Activated CD4-positive, alpha-beta T cell treated with anti-CD3 and anti-CD28 coated beads, Interleukin-2, amount 50 U/mL, for 16 hours (primary cell): ENCODE measurements around the gene RPS10.
"Not testable (repeated sequence)": the region's sequence is repeated elsewhere in the genome, so short reads cannot be mapped to it uniquely, and the experiment has no call there.

Experiments used
- DNase-seq: peaks from one replicate; pipeline ENCODE4 v3.0.0-alpha.2; 2020

Gene RPS10

DNA sequence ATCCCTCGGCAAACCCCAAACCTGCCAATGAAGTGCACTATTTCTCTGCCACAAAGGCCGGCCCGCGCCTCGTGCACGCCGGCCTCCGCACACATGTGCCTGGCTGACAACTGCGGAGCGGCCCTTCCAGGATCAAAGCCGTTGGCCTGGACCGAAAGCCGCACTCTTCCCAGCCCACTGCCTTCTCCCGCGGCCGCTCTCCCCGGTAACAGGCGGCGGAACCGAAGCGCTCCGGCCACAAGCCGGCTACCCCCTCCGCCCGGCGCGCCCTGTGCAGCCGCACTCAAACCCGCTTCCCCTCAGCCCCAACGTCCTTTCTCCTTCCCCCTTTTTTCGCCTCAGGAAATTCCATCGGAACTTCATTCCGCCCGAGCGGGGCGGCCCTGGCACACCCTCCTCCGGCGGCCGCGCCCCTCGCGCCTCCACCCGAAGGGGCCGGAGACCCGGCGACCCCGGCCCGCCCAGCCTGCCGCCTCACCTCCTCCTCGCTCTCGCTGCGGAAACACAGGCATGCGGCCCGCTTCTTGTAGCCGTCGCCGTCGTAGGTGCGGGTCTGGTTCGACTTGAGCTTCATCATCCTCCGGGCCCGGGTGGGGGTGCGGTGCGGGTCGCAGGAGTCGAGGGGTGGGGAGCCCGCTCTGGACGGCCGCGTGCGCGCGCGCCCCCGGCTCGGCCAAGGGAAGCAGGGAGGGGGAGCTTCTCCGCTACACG, 33.9 kb downstream of the RPS10 start:
- DNase-seq = peak; percentile 69

DNA sequence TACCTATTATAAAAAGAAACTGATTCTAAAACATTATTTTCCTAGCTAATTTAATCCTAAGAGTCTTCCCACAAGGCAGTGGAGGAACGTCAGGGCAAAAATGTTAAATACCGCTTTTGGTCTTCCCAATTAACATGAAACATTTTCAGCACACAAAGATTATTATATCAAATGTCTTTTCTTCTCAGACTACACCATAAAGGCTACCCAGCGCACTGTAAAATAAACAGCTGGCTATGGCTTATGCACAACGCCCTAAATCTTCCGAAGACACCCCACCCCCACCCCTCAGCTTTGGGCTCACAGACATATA, 34.4 kb downstream of the RPS10 start:
- DNase-seq = no peak

DNA sequence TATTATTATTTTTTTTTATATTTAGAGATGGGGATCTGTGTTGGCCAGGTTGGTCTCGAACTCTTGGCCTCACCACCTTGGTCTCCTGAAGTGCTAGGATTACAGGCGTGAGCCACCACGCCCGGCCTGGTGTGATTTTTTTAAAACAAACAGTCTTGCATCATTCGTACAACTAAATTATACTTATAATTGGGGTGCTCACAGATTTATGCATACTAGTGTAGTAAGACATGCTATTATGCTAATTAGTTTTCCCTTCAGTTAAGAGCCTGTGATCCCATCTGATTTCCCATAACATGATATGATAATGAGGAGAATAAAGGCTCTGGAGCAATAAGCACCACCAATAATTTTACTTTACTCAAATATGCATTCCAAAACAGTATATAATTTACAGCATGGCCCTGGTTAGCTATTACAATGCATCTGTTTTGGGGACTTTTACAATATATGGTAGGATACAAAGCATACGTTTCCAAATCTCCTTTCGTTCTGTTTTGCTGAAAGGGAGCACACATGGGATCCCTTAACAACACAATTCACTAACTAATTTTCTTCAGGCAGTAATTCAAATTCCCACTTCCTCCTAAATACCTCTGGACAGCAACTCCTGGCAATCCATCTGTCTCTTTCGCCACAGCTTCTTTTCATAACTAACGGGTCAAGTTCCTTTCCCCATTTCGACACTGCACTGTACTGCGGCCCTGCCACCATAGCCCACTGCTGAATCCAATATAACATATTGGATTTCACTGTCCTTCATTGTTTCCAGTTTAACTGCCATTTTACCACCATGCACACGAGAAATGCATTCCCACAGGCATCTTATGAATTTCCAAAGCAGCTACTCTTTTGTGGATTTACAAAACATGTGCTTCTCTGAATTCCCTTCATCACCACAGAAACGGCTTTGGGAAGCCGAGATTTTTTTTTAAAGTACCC, 35.1 kb downstream of the RPS10 start:
- DNase-seq = no peak

DNA sequence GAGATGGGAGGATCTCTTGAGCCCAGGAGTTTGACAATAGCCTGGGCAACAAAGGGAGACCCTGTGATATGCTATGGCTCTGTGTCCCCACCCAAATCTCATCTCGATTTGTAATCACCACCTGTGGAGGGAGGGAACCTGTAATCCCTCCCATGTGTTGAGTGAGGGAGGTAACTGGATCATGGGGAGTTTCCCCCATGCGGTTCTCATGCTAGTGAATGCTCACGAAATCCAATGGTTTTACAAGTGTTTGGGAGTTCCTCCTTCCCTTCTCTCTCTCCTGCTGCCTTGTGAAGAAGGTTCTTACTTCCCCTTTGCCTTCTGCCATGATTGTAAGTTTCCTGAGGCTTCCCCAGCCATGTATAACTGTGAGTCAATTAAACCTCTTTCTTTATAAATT, 36.8 kb downstream of the RPS10 start:
- DNase-seq = no peak

DNA sequence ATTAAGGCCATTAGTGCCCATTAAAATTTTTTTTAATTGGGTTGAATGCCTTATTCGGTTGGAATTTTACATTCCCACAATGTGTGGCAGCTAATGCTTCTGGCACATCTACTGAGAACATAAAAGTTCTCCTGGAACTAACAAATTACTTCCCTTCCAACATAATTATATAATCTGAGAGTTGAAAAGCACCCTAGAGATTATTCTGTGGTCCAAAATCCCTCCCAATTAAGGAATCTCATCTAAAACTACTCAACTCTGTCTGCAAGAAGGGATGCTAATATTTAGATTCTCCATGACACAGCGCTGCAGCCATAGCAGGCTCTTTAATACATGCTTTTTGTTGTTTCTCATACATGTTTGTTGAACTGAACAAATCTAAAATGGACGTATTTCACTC, 37.4 kb downstream of the RPS10 start:
- no peak for DNase-seq

DNA sequence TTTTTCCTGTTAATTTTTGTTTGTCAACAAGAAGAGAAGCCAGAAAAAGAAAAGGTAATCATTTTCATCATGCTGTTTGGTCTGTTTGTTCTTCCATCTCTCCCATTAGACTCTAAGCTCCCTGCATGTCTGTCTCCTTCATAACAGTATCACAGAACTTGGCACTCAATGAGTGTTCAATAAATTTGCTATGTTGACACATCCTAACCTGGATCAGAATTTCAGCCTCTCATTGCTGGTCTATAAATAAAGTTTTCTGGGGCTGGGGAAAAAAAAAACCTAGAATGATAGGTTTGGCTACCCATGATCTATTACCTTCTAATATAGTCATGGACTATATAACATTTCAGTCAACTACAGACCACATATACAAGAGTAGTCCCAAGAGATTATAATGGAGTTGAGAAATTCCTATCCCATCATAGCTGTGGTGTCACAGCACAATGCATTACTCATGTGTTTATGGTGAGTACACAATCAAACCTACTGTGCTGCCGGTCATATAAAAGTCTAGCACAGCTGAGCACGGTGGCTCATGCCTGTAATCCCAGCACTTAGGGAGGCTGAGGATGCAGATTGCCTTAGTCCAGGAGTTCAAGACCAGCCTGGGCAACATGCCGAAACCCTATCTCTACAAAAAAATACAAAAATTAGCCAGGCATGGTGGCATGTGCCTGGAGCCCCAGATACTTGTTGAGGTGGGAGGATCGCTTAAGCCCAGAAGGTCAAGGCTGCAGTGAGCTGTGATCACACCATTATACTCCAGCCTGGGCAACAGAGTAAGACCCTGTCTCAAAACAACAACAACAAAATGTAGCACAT, 39.3 kb downstream of the RPS10 start:
- DNase-seq = no peak

DNA sequence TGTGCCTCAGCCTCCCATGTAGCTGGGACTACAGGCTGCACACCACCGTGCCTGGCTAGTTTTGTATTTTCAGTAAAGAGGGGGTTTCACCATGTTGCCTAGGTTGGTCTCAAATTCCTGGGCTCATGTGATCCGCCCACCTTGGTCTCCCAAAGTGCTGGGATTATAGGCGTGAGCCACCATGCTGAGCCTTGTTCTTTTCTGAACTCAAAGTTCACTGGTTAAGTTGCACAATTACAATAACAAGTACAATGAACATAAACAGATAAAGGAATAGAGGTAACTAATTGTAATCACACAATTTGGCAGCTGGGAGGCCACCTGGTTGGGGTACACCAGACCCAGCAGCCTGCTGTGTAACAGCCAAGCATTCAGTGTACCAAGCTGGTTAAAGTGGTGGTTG, 40.1 kb downstream of the RPS10 start:
- DNase-seq = no peak

DNA sequence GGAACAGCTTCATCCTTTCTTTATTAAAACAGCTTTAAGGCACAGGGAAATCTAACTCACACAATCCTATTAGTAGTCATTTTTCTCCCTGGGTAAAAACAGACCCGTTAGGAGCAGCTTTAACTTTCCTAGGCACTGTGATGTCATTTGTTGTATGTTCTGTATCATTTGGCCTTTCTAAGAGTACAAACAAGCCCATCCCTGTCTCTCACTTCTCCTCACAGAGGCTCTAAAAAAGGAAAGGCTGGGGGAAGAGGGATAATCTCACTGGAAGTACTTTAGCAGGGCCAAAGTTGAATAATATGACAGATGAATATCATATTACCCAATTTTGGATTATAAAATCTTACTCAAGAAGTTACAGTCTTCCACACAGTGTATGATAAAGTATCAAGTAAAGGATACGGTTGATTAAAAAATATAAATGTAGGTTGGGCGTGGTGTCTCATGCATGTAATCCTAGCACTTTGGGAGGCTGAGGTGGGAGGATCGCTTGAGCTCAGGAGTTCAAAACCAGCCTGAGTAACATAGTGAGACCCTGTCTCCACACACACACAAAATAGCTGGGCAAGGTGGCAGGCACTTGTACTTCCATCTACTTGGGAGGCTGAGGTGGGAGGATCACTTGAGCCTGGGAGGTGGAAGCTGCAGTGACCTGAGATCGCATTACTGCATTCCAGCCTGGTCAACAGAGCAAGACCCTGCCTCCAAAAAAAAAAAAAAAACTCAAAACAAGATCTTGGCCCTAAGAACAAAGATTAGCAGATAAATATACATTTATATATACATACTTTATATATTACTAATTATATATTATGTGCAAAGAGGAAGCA, 41.3 kb downstream of the RPS10 start:
- DNase-seq = no peak

DNA sequence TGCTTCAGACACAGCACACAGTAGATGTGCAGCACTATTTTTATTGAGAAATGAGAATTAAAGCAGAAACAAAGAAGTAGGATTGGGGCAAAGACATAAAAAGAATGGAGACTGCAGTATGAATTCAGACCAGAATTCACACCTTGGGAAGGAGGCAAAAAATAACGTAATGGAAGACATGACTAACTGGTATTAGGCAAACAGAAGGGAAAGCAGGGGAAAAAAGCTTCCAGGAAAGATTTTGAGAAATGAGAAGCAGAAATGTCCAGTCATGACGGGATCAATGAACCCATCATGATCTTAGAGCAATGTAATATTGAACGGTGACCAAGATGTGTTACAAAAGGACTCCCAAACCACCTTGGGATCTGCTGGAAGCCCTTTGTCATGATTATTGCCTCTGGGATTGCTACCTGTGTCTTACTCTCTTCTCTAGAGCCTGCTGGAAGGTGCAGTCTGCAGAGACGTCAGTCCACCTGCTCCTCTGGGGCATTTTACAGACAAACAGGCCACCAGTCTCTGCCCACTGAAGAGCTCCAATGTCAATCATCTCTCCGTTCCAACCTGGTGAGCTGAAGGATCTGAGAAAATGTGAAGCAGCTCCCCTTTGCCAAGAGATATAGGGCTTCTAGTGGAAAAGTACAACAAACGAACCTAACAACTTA, 42.1 kb downstream of the RPS10 start:
- no peak for DNase-seq

DNA sequence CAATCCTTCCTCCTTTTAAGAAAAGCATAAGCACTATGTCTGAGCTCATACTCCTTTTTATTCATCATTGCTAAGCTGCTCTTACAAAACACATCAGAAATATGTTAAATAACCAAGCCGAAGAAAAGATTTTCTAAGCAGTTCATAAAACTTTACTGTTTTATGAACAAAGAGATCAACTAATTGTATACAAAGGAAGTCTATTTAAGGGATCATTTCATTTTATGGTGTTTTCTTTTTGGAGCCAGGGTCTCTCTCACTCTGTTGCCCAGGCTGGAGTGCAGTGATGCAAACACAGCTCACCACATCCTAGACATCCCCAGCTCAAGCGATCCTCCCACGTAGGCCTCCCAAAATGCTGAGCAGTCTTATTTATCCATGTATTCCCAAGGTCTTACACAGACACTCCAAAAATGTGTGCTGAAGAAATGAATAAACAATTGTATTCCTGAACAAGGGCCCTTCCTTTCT, 42.7 kb downstream of the RPS10 start:
- DNase-seq = no peak

DNA sequence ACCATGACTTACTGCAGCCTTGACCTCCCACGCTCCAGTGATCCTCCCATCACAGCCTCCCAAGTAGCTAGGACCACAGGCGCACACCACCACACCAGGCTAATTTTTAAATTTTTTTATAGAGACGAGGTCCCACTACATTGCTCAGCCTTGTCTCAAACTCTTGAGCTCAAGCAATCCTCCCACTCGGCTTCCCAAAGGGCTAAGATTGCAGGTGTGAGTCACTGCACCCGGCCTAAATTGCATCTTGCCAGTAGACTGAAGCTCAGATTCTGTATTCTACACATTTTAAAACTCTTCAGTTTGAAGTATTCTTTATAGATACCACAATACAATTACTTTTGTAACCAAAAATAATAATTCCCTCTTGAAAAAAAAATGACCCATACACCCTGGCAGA, 44.8 kb downstream of the RPS10 start:
- no peak for DNase-seq

DNA sequence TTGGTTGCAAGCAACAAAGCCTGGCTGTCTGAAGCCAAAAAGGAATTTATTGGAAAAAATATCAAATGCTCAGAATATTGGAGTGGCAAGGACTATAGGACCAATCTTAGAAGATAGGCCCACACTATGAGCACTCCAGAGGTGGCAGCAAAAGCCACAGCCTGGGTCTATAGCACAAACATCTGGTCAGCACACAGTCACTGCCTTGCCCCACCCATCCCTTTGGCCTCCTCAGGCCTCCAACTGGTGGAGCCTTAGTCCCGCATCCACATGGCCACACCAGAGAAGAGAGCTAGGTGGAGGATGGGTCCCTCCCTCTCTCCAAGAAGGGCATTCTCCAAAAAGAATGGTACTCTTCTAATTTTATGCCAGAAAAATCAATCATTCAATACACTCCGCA, 47.4 kb downstream of the RPS10 start:
- DNase-seq = no peak

DNA sequence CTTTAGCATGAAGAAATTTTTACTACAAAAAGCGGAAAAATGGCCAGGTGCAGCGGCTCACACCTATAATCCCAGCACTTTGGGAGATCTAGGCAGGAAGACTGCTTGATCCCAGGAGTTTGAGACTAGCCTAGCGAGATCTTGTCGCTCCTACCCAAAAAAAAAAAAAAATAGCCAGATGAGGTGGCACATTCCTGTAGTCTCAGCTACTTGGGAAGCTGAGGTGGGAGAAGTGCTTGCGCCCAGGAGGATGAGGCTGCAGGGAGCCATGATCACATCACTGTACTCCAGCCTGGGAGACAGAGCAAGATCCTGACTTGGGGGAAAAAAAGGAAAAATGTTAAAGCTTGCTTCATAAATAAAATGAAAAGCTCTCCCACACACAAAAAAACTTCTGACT, 47.9 kb downstream of the RPS10 start:
- no peak for DNase-seq

DNA sequence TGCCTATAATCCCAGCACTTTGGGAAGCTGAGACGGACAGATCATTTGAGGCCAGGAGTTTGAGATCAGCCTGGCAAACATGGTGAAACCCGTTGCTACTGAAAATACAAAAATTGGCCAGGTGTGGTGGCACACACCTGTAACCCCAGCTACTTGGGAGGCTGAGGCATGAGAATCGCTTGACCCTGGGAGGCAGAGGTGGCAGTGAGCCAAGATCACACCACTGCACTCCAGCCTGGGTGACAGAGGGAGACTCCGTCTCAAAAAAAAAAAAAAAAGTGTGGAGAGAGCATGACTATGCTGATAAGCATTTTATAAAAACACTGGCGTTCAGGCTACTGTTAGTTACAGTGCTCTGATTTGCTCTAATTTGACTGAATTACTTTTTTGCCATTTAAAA, 48.3 kb downstream of the RPS10 start:
- not testable (repeated sequence) for DNase-seq

DNA sequence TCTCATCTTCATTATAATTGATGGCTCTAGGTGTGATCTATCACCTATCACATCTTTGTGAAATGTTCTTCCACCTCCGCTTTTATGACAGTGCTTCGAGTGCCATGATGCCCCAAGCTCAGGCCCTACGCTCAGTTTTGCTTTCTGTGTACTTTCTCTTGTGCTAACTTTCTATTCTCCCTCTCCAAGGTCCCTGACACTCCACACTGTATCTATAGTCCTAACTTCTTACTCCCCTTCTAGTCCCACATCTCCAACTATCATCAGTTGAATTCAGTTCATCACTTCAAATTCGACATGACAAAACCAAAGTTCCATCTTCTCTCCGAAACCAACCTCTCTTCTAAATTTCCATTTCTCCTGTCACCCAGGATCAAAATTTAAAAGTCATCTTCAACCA, 50.0 kb downstream of the RPS10 start:
- DNase-seq = no peak

DNA sequence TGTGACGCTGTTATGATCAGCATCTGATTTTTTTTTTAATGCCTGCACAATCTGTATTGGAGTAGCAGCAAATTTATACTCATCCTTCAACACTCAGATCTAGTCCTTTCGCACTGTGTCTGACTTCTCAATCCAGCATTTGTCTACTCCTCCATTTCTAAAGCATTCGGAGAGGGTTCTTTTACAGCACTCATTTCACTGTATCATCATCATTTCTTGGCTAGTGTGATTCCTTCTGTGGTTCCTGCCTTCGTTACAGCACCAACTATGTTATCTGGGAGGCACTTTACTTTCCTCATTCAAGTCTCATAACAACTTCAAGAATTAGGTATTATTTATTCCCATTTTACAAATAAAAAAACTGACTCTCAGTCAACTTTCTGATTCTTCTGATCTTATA, 51.4 kb downstream of the RPS10 start:
- DNase-seq = no peak

DNA sequence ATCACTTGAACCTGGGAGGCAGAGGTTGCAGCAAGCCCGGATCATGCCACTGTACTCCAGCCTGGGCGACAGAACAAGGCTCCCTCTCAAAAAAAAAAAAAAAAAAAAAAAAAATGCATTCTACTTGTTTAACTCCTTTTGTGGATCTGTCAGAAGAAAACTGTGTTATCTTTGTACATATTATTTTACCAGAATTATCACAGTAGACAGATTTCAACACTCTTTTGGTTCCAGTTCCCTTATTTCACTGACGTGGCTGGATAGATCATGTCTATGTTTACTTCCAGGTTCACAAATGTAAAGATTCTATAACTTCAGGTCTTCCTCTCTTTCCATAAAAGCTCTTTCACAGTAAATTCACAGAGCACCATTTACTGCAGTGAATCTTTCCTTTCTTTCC, 51.8 kb downstream of the RPS10 start:
- no peak for DNase-seq

DNA sequence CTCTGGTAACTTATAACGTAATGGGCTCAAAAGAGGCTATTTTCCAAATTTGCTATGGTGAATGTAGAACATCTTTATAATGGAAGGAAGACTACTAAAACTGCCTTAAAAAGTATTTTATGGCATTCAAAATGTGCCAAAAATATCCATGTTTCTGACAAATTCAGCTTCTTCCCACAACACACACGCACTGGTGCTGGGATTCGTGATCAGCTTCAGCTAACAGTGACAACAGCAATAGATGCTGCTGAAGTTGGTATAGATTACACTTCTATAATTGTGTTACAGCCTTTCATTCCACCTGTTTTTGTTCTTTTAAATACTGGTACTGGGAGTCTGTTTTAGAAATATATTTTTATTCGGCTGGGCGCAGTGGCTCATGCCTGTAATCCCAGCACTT, 52.4 kb downstream of the RPS10 start:
- no peak for DNase-seq

DNA sequence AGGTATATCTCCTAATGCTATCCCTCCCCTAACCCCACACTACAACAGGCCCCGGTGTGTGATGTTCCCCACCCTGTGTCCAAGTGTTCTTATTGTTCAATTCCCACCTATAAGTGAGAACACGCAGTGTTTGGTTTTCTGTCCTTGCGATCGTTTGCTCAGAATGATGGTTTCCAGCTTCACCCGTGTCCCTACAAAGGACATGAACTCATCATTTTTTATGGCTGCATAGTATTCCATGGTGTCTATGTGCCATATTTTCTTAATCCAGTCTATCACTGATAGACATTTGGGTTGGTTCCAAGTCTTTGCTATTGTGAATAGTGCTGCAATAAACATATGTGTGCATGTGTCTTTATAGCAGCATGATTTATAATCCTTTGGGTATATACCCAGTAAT, 54.0 kb downstream of the RPS10 start:
- DNase-seq = not testable (repeated sequence)

DNA sequence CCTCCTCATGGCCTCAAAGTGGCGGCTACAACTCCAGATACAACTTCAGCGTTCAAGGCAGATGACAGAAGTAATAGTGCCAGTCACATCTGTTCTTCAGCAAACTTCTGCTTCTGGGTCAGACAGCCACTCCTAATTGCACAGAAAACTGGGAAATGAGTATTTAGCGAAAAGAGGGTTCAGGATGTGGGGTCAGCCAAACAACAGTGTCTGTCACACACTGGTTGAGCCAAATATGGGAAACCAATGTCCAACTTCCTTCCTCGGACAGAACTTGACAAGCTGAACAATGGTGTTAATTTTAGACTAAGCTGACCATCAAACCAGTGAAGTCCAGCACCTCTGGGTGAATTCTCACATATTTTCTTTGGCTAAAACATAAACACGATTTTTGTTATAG, 55.5 kb downstream of the RPS10 start:
- no peak for DNase-seq

DNA sequence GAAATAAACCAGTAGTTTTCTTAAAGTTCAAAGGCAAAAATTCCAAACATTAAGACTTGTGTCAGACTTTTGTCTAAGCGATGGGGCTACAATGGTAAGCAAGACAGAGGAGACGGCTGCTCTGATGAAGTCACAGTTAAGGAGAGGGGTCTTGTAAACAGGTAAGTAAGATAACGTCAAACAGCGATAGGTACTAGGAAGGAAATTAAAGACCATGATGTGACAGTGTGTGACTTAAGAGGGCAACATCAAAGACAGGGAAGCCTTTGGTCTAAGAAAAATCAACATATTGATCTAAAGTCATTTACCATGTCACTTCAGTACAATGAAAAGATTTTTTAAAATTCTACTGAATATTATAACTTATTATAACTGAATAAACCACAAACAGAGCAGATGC, 56.5 kb downstream of the RPS10 start:
- no peak for DNase-seq
